ENCODE results near the gene ANKRD13B. TPM values are rescaled to one million over a fixed set of nuclear protein-coding genes. Genes with fewer than 3 reads are reported as not detected.

ANKRD13B gene
- total RNA-seq, 1 donor from 2014 or later = 7.6 TPM

DNA sequence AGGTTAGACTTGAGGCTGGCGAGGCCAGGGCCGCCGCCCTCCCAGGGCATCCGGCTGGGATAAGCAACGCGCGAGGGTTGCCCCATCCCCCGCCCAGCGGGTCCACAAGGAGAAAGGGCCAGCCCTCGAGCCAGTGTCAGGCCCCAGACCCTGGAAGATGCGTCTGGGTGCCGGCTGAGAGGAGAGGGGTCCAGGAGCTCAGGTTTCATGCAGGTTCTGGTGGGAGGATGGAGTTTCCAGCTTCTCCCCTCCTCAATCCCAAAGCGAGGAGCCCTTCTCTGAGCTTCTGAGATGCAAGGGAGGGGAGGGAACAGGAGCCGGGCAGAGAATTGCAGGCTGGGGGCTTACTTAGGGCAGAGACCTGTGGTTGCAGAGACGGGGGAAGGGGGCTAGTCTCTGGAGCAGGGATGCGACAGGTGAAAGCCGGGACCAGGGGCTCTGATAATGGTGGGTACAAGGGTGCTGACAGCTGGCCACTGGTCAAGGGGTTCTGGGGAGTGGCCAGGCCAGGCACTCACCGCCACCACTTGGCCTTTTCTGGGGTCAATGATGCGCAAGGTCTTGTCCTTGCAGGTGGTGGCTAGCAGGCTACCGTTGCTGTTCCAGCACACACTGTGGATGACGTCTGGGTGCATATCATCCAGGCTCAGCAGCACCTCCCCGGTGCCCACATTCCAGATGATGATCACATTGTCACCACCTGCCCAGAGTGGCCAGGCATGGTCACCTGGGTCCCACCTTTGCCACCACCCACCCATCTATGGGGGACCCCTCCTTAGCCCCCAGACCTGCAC lies 25.5 kb downstream of the ANKRD13B start:
- TF ChIP-seq, protein P1, sequence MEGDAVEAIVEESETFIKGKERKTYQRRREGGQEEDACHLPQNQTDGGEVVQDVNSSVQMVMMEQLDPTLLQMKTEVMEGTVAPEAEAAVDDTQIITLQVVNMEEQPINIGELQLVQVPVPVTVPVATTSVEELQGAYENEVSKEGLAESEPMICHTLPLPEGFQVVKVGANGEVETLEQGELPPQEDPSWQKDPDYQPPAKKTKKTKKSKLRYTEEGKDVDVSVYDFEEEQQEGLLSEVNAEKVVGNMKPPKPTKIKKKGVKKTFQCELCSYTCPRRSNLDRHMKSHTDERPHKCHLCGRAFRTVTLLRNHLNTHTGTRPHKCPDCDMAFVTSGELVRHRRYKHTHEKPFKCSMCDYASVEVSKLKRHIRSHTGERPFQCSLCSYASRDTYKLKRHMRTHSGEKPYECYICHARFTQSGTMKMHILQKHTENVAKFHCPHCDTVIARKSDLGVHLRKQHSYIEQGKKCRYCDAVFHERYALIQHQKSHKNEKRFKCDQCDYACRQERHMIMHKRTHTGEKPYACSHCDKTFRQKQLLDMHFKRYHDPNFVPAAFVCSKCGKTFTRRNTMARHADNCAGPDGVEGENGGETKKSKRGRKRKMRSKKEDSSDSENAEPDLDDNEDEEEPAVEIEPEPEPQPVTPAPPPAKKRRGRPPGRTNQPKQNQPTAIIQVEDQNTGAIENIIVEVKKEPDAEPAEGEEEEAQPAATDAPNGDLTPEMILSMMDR (IDR thresholded peaks at IDR 0.05; ENCODE audit: unreplicated experiment) = no peak
- Mint-ChIP-seq H3K9me3 (ENCODE audit: unreplicated experiment) (no peaks in the 10 kb centered on the region), H3K27ac (ENCODE audit: unreplicated experiment) (no peak overlapping the region), H3K27me3 (ENCODE audit: unreplicated experiment) (peaks cover 34% of the 10 kb centered on the region), H3K4me3 (ENCODE audit: unreplicated experiment) (no peak overlapping the region), H3K36me3 (ENCODE audit: low read depth, unreplicated experiment) (no peaks in the 10 kb centered on the region), H3K4me1 (ENCODE audit: unreplicated experiment) (peaks cover 22% of the 10 kb centered on the region)
- DNase-seq (ENCODE audit: low spot score) = no peak

DNA sequence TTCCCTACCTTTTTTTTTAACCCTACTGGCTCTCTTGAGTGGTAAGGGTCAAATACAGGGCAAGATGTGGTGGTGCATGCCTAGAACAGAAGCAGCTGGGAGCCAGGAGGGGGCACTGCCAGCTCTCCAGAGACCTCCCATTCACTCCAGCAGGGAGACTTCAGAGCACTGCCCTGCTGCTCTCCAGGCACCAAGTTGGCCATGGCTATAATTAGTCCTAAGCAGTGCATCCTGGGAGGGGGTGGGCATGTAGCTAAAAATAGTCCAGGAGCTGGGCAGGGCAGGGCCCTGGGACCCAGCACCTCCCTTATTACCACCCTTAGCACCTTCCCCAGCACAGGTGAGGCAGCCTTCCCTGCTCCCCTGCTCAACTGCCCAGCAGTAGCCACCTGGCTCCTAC lies 26.3 kb downstream of the ANKRD13B start:
- H3K4me1 Mint-ChIP-seq (ENCODE audit: unreplicated experiment) = peaks cover 18% of the 10 kb centered on the region
- no peaks in the 10 kb centered on the region for H3K36me3 Mint-ChIP-seq (ENCODE audit: low read depth, unreplicated experiment)
- H3K4me3 Mint-ChIP-seq (ENCODE audit: unreplicated experiment) = no peak overlapping the region
- TF ChIP-seq, protein P1 (IDR thresholded peaks at IDR 0.05; ENCODE audit: unreplicated experiment) = peak; percentile 14
- H3K27ac Mint-ChIP-seq (ENCODE audit: unreplicated experiment) = no peak overlapping the region
- peaks cover 32% of the 10 kb centered on the region for H3K27me3 Mint-ChIP-seq (ENCODE audit: unreplicated experiment)
- DNase-seq (ENCODE audit: low spot score) = no peak
- H3K9me3 Mint-ChIP-seq (ENCODE audit: unreplicated experiment) = no peaks in the 10 kb centered on the region

DNA sequence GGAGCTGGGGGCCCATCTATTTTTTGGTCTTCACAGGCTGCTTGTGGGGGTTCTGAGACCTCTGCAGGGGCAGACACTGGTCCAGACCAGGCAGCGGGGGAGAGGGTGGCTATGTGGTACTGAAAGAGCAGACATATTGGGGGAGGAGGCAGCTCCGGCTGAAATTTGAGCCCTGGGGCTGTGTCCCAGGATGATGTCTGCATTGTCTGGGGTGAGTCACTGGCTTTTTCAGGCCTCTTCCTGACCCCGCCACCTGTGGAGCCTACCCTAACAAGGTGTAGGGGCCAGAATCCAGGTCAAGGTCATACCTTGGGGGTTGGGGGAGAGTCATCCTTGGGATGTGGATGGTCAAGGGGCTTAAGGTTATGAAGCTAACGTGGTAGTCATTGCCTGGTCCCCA lies 27.3 kb downstream of the ANKRD13B start:
- Mint-ChIP-seq H3K4me3 (ENCODE audit: unreplicated experiment) (no peak overlapping the region), H3K9me3 (ENCODE audit: unreplicated experiment) (no peaks in the 10 kb centered on the region), H3K27me3 (ENCODE audit: unreplicated experiment) (peaks cover 31% of the 10 kb centered on the region), H3K36me3 (ENCODE audit: low read depth, unreplicated experiment) (no peaks in the 10 kb centered on the region), H3K4me1 (ENCODE audit: unreplicated experiment) (peaks cover 16% of the 10 kb centered on the region), H3K27ac (ENCODE audit: unreplicated experiment) (no peak overlapping the region)
- TF ChIP-seq, protein P1 (IDR thresholded peaks at IDR 0.05; ENCODE audit: unreplicated experiment) = no peak
- no peak for DNase-seq (ENCODE audit: low spot score)

DNA sequence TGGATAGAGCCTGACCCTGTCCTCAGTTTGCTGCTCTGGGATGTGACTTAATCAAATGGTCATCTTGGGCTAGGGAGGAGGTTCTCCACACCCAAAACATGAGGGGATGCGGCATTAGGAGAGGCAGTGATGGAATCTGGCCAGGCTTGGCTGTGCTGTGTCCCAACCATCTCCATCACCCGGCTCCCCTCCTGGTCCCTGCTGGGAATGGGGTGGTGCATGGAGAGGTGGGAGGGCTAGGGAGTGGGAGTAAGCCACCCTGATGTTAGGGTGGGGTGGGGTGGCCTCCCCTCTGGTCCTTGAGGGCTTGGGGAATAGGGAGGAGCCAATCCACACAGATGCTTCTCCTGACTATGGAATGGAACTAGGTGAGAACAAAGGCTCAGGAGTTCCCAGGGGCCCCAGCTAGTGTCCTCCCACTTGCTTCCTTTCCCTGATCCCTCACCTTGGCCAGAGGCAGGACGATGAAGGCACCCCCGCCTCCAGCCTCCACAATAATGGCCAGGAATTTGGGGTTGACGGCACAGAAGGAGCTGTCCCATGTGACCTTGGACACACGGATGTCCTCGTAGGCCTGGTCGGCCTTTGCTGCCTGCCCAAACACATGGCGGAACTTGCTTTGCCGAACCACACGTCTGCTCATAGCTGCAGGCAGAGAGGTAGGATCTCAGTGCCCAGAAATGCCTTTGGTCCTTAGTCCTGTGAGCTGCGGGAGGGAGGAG lies 28.0 kb downstream of the ANKRD13B start:
- Mint-ChIP-seq H3K4me1 (ENCODE audit: unreplicated experiment) (peaks cover 16% of the 10 kb centered on the region), H3K27me3 (ENCODE audit: unreplicated experiment) (peaks cover 29% of the 10 kb centered on the region), H3K27ac (ENCODE audit: unreplicated experiment) (no peak overlapping the region), H3K9me3 (ENCODE audit: unreplicated experiment) (no peaks in the 10 kb centered on the region), H3K4me3 (ENCODE audit: unreplicated experiment) (no peak overlapping the region), H3K36me3 (ENCODE audit: low read depth, unreplicated experiment) (peaks cover 5% of the 10 kb centered on the region)
- TF ChIP-seq, protein P1 (IDR thresholded peaks at IDR 0.05; ENCODE audit: unreplicated experiment) = no peak
- DNase-seq (ENCODE audit: low spot score) = no peak

DNA sequence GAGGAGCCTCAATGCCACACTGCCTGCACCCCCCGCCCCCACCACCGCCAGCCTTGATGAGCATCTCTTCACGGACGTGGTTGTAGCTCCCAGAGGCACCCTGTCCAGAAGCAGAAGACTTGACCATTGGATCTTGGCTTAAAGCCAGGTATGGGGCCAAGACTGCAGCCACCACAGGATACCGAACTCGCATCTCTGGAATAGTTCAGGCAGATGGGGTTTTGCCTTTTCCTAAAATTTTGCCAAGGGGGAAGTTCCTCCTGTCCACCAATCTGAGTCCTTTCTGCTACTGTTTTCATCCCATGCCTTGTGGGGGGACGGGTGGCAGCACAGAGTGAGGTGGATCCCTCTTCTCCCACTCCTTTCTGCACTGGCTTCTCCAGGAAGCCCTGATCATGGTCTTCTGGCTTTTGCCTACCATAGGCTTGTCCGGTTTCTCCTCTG lies 28.8 kb downstream of the ANKRD13B start:
- peaks cover 10% of the 10 kb centered on the region for H3K4me1 Mint-ChIP-seq (ENCODE audit: unreplicated experiment)
- no peak overlapping the region for H3K27ac Mint-ChIP-seq (ENCODE audit: unreplicated experiment)
- peak overlapping the region; percentile 73 for H3K4me3 Mint-ChIP-seq (ENCODE audit: unreplicated experiment)
- DNase-seq (ENCODE audit: low spot score) = no peak
- H3K36me3 Mint-ChIP-seq (ENCODE audit: low read depth, unreplicated experiment) = peaks cover 7% of the 10 kb centered on the region
- H3K27me3 Mint-ChIP-seq (ENCODE audit: unreplicated experiment) = peaks cover 23% of the 10 kb centered on the region
- TF ChIP-seq, protein P1 (IDR thresholded peaks at IDR 0.05; ENCODE audit: unreplicated experiment) = no peak
- H3K9me3 Mint-ChIP-seq (ENCODE audit: unreplicated experiment) = no peaks in the 10 kb centered on the region

All from endothelial cell (in vitro differentiated cells).